ENCODE results near the gene CERS4. TPM values are rescaled to one million over a fixed set of nuclear protein-coding genes. Genes with fewer than 3 reads are reported as not detected.

The CERS4 gene
- total and polyA plus RNA-seq, 10 of the 15 experiments (the other 5 are each of a cell fraction or from before 2014, with no cell fraction given), result 0.34 to 62.1 (median 20.7) TPM

- CTCF ChIA-PET, result interaction anchor here (0.7 to 1.5 kb wide), 2 partner anchors 10 kb away, joined by 3 to 4 read pairs; no protein-coding TSS in a partner anchor
These were observed 4.2 kb upstream of the CERS4 start for GRCh38 chr19:8204961-8205360.

More at GRCh38 chr19:8204961-8205360, 4.2 kb upstream of the CERS4 start:
- intact Hi-C loops (cut with micrococcal nuclease; ENCODE audit: unreplicated experiment), result no loop called here
- no peaks in the 10 kb centered on the region for H3K36me3 ChIP-seq (ENCODE audit: control insufficient read depth in 2 of 2, insufficient read depth in 2 of 2, low read length in 1 of 2)
- ATAC-seq (no peak), DNase-seq (ENCODE audit: low read depth, low spot score) (no peak), FAIRE-seq (no peak)
- in situ Hi-C loops (cut with MboI), result no loop called here
- no peaks in the 10 kb centered on the region for H4K20me1 ChIP-seq (ENCODE audit: control insufficient read depth, insufficient read depth)
- POLR2A ChIA-PET, result interaction anchor here (1.1 kb wide), 1 partner anchor 9 kb away, joined by 3 read pairs; no protein-coding TSS in a partner anchor
- H3K4me1 ChIP-seq (ENCODE audit: control insufficient read depth, insufficient read depth, low read length), result peaks cover 3% of the 10 kb centered on the region
- H3K9me3 ChIP-seq (replicated peaks; ENCODE audit: control insufficient read depth, insufficient read depth, low read length), result no peaks in the 10 kb centered on the region; the same call in 2 of the 3 replicates
- TF ChIP-seq MYB (IDR thresholded peaks at IDR 0.05; ENCODE audit: borderline replicate concordance, low read depth, low read length), result no peak
- TF ChIP-seq USF2 (IDR thresholded peaks at IDR 0.05; ENCODE audit: borderline replicate concordance, low read depth, low read length), result no peak
- TF ChIP-seq RAD21 (IDR thresholded peaks at IDR 0.05; ENCODE audit: insufficient read depth, low read depth, low read length), result no peak
- TF ChIP-seq CBX5 (IDR thresholded peaks at IDR 0.05; ENCODE audit: low read depth), result no peak
- TF ChIP-seq BHLHE40 (IDR thresholded peaks at IDR 0.05; ENCODE audit: borderline replicate concordance in 1 of 2, low read depth in 2 of 2, low read length in 1 of 2), result no peak
- TF ChIP-seq RELA (IDR thresholded peaks at IDR 0.05; ENCODE audit: borderline replicate concordance, partially characterized antibody), result no peak
- TF ChIP-seq BCL3 (IDR thresholded peaks at IDR 0.05; ENCODE audit: borderline replicate concordance, insufficient read depth, low read depth, low read length, poor library complexity, severe bottlenecking), result no peak
- TF ChIP-seq HSF1 (IDR thresholded peaks at IDR 0.05; ENCODE audit: low read depth, low read length), result no peak
- TF ChIP-seq, protein P1, sequence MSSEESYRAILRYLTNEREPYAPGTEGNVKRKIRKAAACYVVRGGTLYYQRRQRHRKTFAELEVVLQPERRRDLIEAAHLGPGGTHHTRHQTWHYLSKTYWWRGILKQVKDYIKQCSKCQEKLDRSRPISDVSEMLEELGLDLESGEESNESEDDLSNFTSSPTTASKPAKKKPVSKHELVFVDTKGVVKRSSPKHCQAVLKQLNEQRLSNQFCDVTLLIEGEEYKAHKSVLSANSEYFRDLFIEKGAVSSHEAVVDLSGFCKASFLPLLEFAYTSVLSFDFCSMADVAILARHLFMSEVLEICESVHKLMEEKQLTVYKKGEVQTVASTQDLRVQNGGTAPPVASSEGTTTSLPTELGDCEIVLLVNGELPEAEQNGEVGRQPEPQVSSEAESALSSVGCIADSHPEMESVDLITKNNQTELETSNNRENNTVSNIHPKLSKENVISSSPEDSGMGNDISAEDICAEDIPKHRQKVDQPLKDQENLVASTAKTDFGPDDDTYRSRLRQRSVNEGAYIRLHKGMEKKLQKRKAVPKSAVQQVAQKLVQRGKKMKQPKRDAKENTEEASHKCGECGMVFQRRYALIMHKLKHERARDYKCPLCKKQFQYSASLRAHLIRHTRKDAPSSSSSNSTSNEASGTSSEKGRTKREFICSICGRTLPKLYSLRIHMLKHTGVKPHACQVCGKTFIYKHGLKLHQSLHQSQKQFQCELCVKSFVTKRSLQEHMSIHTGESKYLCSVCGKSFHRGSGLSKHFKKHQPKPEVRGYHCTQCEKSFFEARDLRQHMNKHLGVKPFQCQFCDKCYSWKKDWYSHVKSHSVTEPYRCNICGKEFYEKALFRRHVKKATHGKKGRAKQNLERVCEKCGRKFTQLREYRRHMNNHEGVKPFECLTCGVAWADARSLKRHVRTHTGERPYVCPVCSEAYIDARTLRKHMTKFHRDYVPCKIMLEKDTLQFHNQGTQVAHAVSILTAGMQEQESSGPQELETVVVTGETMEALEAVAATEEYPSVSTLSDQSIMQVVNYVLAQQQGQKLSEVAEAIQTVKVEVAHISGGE (CRISPR knock-in tag; IDR thresholded peaks at IDR 0.05), result no peak
- TF ChIP-seq KDM1A (IDR thresholded peaks at IDR 0.05; ENCODE audit: borderline replicate concordance), result no peak
- TF ChIP-seq TAF1 (IDR thresholded peaks at IDR 0.05; ENCODE audit: borderline replicate concordance, low read depth, low read length), result no peak
- TF ChIP-seq EP300 (IDR thresholded peaks at IDR 0.05; ENCODE audit: borderline replicate concordance in 1 of 2, control insufficient read depth in 1 of 2, low read depth in 2 of 2, low read length in 2 of 2), result no peak
- TF ChIP-seq SIN3A (IDR thresholded peaks at IDR 0.05; ENCODE audit: low read depth, low read length), result no peak
- TF ChIP-seq NBN (IDR thresholded peaks at IDR 0.05), result no peak
- no peak overlapping the region for H3K4me2 ChIP-seq (ENCODE audit: control insufficient read depth, insufficient read depth)
- peaks cover 7% of the 10 kb centered on the region for H3K79me2 ChIP-seq (ENCODE audit: control insufficient read depth, insufficient read depth, low read length)
- no TSS peak for BruUV-seq (replicated peaks)
- H3K27me3 ChIP-seq (replicated peaks in 1 of 2; ENCODE audit: control insufficient read depth in 2 of 2, insufficient read depth in 2 of 2, low read length in 1 of 2), result no peaks in the 10 kb centered on the region
- H3K4me3 ChIP-seq, result no peak overlapping the region
- H2AFZ ChIP-seq (ENCODE audit: control insufficient read depth, low read depth, low read length), result no peak overlapping the region
- no peak overlapping the region for H3K9ac ChIP-seq (ENCODE audit: control insufficient read depth, insufficient read depth, low read length)
- WGBS (ENCODE audit: insufficient coverage, insufficient replicate concordance, low lambda C conversion rate, missing lambda C conversion rate), result 42% methylated on average over 5 of the region's 5 CpGs
- no peak overlapping the region for H3K27ac ChIP-seq (ENCODE audit: control insufficient read depth, insufficient read depth)
- RAD21 ChIA-PET (ENCODE audit: unreplicated experiment), result no interaction called here
- SMC1A ChIA-PET (ENCODE audit: uncharacterized antibody, unreplicated experiment), result no interaction called here
